Body of pancreas (tissue), 4 donors: ENCODE results near the gene SIK3.

Experiments used
- CTCF ChIP-seq, 7 experiments: fragments of 450-650 bp in 4 of 7; fragments of 200-600 bp in 3 of 7; sonication (generic) in 3 of 7; IDR thresholded peaks; one replicate each; pipeline ENCODE4 v1.5.1; 2016 to 2019; ENCODE audit warnings: antibody characterized with exemption in 7 of 7
- POLR2A ChIP-seq, 3 donors: fragments of 450-650 bp; IDR thresholded peaks; one replicate each; pipeline ENCODE4 v1.6.1; 2016; ENCODE audit warnings: antibody characterized with exemption in 3 of 3, mild to moderate bottlenecking in 2 of 3

GRCh38 chr11:116964269-116964668, 134.0 kb downstream of the SIK3 start:
- no peak for TF ChIP-seq CTCF (IDR thresholded peaks at IDR 0.05)
- no peak for TF ChIP-seq POLR2A (IDR thresholded peaks at IDR 0.05)
